GOT3 (cell line): ENCODE measurements around the gene CDK9.

Experiments
- DNase-seq: peaks from one replicate; lab custom pipeline; 2025; ENCODE audit warnings: mixed read lengths; lab: John Stamatoyannopoulos, UW

Gene CDK9

GRCh38 chr9:127803507-127804352 lies 17.9 kb downstream of the CDK9 start:
- no peak for DNase-seq

GRCh38 chr9:127805620-127806019 lies 19.8 kb downstream of the CDK9 start:
- no peak for DNase-seq

DNA sequence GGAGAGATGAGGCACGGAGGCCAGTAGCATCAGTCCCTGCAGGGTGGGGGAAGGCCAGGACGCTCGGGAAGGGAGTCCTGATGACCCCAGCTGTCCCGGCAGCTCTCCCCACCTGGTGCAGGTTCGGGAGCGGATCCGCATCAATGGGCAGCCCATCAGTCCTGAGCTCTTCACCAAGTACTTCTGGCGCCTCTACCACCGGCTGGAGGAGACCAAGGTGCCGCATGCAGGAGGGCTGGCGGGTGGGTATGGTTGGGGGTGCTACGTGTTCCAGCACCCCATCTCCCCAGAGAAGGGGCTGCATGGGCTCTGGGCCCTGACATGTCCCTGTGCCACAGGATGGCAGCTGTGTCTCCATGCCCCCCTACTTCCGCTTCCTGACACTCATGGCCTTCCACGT lies 21.0 kb downstream of the CDK9 start:
- no peak for DNase-seq

GRCh38 chr9:127808347-127809001 lies 22.6 kb downstream of the CDK9 start:
- no peak for DNase-seq

- DNase-seq: no peak
Measured at GRCh38 chr9:127809002-127809539, 23.2 kb downstream of the CDK9 start.

GRCh38 chr9:127809540-127810377 lies 23.9 kb downstream of the CDK9 start:
- DNase-seq: no peak

DNA sequence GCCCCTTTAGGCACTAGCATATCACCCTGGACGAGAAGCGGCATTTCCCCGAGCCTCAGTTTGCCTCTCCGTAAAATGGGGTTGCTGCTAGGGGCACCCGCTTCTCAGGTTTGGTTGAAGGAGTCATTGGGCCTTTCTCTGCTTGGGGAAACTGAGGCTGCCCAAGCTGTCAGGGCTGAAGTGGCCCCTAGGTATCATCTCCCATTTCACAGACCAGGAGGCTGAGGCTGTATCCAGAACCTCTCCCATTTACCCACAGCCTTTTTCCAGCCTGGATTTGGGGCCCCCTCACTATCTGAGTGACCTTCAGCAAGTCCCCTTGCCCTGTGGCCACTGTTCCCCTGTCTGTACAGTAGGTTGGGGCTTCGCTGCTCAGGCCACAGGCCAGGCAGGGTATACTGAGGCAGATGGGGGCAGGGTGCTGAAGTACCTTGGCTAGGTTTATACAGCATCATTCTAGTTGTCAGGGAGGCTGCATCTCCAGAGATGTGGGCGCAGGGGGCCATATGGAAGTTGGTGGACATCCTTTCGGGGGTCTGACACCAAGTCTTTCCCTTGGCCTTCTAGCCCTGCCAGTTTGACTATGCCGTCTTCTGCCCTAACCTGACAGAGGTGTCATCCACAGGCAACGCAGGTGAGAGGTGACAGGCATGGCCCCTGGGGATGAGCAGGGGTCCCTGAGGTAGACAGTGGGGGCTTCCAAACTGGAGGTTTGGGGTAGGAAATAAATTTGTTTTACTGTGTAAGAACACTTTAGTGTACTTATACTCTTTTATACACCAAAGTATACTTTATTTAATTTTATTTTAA lies 24.7 kb downstream of the CDK9 start:
- DNase-seq: no peak

- DNase-seq: no peak
Measured at GRCh38 chr9:127812011-127812410, 26.2 kb downstream of the CDK9 start.

DNA sequence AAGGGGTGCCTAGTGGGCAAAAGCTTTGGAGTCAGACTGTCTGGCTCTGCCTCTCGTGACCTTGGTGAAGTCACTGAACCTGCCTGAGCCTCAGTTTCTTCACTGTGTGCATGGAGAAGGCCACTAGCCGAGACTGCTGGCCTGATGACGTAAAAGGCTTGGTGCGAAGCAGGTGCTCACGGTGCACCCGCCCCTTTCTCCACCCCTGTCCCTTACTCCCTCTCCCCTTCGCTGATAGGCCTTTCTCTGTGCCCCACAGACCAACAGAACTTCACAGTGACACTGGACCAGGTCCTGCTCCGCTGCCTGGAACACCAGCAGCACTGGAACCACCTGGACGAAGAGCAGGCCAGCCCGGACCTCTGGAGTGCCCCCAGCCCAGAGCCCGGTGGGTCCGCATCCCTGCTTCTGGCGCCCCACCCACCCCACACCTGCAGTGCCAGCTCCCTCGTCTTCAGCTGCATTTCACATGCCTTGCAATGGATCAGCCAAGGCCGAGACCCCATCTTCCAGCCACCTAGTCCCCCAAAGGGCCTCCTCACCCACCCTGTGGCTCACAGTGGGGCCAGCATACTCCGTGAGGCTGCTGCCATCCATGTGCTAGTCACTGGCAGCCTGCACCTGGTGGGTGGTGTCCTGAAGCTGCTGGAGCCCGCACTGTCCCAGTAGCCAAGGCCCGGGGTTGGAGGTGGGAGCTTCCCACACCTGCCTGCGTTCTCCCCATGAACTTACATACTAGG lies 27.3 kb downstream of the CDK9 start:
- no peak for DNase-seq

DNA sequence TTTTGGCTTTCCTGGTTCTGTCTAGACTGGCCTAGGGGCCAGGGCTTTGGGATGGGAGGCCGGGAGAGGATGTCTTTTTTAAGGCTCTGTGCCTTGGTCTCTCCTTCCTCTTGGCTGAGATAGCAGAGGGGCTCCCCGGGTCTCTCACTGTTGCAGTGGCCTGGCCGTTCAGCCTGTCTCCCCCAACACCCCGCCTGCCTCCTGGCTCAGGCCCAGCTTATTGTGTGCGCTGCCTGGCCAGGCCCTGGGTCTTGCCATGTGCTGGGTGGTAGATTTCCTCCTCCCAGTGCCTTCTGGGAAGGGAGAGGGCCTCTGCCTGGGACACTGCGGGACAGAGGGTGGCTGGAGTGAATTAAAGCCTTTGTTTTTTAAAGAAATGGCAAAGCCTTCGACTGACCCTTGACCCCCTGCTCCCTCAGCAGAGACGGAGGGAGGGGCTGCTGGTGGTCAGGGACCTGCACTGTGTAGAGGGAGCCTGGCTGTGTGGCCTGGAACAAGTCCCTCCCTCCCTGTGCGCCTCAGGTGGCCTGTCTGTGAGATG lies 27.9 kb downstream of the CDK9 start:
- DNase-seq: no peak

DNA sequence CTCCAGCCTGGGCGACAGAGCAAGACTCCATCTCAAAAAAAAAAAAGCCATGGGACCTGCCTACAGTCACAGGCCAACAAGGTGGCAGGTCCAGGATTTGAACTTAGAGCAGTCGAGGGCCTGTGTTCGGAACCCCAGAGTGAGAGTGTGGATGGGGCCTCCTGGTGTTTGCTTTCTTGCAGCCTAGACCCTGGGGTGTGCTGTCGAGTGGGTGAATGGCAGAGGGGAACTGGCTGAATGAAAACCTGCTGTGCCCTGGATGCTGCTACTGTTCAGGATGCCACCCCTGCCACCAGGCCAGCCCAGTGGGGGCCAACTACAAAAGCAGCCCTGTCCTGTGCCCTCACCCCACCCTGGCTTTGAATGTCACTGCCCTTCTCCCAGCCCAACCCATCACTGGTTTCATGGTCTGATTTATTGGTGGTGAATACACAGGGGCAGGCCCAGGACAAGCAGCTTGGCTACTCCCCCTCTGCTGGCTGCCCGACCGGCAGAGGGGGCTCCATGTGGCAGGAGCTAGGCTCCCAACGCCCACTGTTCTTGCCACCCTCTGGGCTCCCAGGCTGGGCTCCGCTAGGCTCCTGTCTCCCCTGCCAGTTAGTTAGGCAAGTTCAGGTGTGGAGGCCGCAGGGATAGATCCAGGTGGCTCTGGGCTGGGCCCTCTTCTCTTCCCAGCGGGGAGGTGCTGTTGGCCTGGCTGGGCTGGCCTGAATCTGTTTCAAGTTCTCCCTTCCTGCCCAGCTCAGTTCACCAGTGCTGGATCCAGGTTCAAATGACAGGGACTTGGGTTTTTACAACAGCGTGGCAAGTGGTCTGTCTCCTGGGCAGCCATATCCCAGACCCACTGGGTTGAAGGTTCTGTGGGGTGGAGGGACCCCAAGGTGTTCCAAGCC lies 29.0 kb downstream of the CDK9 start:
- no peak for DNase-seq

DNA sequence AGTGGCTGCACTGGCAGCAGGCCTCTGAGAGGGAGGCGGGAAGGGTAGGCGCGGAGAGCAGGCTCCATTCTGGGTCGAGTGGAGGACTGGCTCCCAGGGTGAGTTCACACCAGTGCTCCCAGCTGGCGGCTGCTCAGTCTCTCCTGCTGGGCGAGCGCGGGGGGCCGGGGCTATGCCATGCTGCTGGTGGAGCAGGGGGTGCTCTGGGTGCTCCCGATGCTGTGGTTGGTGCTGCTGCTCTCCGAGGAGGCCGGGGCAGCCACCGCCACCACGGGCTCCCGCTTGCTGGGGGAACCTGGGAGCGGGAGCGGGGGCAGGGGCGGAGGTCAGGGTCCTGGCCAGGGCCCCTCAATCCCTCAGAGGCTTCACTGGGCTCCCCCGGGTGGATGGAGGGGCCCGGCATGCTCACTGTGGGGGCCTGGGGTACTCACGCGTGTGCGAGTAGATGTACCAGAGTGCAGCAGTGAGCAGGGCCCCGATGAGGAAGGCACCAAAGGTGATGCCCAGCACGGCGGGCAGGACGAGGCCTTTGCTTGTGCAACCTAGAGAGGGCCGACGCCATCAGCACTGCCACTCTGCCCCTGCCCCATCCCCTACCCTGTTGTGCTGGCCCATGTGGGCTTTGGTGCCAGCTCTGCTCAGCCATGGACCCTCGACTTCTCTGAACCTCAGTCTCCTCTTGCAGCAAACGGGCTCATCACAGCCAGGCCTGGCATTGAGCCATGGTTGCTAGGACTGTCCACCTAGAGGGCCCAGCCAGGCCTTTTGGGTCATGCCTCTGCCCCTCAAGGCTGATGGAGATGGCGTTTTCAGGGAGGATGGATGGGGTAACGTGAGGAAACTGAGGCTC lies 29.9 kb downstream of the CDK9 start:
- DNase-seq: no peak

GRCh38 chr9:127816362-127816725 lies 30.5 kb downstream of the CDK9 start:
- DNase-seq: no peak

DNA sequence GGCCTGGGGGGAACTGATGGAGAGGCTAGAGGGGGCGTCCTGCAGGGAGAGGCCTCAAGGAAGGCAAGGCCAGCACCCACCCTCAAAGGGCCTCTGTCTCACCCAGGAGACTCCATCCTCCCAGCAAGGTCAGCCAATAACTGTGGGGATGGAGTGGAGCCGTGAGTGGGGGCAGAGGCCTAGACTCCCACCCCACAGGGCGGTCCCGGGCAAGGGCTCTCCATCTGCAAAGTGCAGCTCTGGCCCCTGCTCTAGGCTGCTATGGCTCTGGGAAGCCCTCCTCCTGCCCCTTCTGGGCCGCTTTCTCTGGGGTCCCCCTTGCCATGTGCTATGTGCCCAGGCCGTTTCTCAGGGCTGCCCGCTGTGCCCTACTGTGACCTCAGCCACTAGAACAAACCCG lies 30.9 kb downstream of the CDK9 start:
- DNase-seq: no peak

GRCh38 chr9:127817881-127818434 lies 32.1 kb downstream of the CDK9 start:
- no peak for DNase-seq

DNA sequence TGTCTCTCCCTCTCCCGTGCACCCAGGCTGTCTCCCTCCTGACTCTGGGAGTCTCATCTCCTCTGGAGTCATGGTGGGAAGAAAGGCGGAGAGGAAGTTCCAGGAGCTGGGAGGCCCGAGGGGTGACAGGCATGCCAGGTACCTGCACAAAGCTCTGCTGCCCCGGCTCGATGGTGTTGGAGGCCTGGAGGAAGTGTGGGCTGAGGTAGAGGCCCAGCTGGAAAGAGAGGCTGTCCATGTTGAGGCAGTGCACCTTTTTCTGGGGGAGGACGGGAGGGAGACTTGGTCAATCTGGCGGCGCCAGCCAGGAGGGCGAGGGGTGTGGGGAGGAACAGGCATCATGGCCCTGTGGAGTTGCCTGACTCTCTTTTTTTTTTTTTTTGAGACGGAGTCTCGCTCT lies 32.7 kb downstream of the CDK9 start:
- no peak for DNase-seq

DNA sequence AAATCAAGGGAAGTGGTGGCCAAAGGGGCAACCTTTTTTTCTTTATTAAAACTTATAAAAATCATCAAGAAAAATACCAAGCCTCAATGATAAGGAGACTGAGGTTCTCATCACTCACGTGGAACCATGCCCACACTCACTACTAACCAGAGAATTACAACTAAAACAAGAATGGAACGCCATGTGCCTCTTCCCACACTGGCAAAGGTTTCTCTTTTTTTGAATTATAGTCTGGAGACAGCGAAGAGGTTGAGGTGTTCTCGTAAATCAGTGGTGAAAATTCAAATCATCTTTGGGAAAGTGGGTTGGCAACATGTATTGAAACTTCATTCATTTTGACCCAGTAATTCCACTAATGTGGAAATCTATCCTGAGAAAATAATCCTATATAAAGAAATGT lies 36.3 kb downstream of the CDK9 start:
- no peak for DNase-seq

DNA sequence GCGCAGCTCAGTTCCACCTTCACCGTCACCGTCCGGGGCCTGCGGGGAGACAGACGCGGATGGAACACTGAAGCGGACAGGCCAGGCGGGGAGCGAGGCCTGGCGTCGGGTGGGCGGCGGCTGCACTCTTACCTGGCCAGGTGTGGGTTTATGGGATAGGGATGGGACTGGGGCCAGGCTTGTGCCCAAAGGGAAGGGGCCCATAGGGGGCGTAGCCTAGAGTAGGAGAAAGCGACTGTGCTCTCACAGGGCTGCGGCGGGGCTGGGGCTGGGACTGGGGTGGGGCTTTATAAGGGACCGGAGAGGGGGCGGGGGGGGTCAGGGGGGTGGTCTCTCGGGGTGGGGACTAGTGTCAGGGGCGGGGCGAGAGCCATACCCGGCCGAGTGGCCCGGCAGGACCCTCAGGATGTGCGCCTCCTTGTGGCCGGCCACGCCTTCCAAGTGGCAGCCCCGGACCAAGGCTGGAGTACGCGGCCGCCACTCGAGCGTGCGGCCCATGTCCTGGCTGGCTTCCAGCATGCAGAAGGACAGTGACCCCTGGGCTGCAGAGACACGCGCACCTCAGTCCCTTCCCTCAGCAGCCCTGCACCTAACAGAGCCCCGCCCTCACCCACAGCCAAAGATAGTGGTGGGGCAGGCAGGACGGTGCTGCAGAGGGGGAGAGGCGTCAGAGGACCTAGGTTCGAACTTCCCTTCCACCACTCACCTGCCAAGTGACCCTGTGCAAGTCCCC lies 39.7 kb downstream of the CDK9 start:
- DNase-seq: no peak
